HEK293 (cell line): ENCODE results near the gene DISC1.

ENCODE experiments used
- SP2 ChIP-seq: fragments of 450-650 bp; formaldehyde crosslinking; IDR thresholded peaks from 2 replicates; pipeline ENCODE4 v1.5.1; 2016; ENCODE audit warnings: missing biosample characterization, missing genetic modification characterization
- YY1 ChIP-seq: fragments of 450-650 bp; formaldehyde crosslinking; IDR thresholded peaks from 2 replicates; pipeline ENCODE4 v1.5.1; 2018; ENCODE audit warnings: missing biosample characterization, missing genetic modification characterization
- ZBTB1 ChIP-seq: fragments of 450-650 bp; formaldehyde crosslinking; IDR thresholded peaks from 2 replicates; pipeline ENCODE4 v1.5.1; 2016; ENCODE audit warnings: missing biosample characterization, missing genetic modification characterization
- ZBTB7A ChIP-seq: fragments of 450-650 bp; formaldehyde crosslinking; IDR thresholded peaks from 2 replicates; pipeline ENCODE4 v1.5.1; 2016; ENCODE audit warnings: low read depth, missing biosample characterization, missing genetic modification characterization
- ZNF175 ChIP-seq: fragments of 450-650 bp; formaldehyde crosslinking; IDR thresholded peaks from 2 replicates; pipeline ENCODE4 v1.5.1; 2016; ENCODE audit warnings: missing biosample characterization, missing genetic modification characterization
- ZNF302 ChIP-seq: fragments of 450-650 bp; formaldehyde crosslinking; IDR thresholded peaks from 2 replicates; pipeline ENCODE4 v1.5.1; 2016; ENCODE audit warnings: missing biosample characterization, missing genetic modification characterization, low read depth
- ZNF510 ChIP-seq: fragments of 450-650 bp; formaldehyde crosslinking; IDR thresholded peaks from 2 replicates; pipeline ENCODE4 v1.5.1; 2018; ENCODE audit warnings: mild to moderate bottlenecking, missing genetic modification characterization, missing biosample characterization; ENCODE audit not compliant: insufficient replicate concordance
- ZNF670 ChIP-seq: fragments of 450-650 bp; formaldehyde crosslinking; IDR thresholded peaks from 2 replicates; pipeline ENCODE4 v1.5.1; 2016; ENCODE audit warnings: missing biosample characterization, missing genetic modification characterization, low read depth
- ZNF791 ChIP-seq: fragments of 450-650 bp; formaldehyde crosslinking; IDR thresholded peaks from 2 replicates; pipeline ENCODE4 v1.5.1; 2016; ENCODE audit warnings: missing biosample characterization, missing genetic modification characterization
- TF ChIP-seq, protein P1 (sequence below): fragments of 450-650 bp; formaldehyde crosslinking; IDR thresholded peaks from 2 replicates; pipeline ENCODE4 v1.5.1; 2017; ENCODE audit warnings: missing biosample characterization, missing genetic modification characterization
- TF ChIP-seq, protein P2 (sequence below): fragments of 450-650 bp; formaldehyde crosslinking; IDR thresholded peaks from 2 replicates; pipeline ENCODE4 v1.5.1; 2016; ENCODE audit warnings: missing biosample characterization, missing genetic modification characterization
- TF ChIP-seq, protein P3 (sequence below): fragments of 450-650 bp; formaldehyde crosslinking; IDR thresholded peaks from 2 replicates; pipeline ENCODE4 v1.5.1; 2016; ENCODE audit warnings: missing biosample characterization, missing genetic modification characterization

DNA sequence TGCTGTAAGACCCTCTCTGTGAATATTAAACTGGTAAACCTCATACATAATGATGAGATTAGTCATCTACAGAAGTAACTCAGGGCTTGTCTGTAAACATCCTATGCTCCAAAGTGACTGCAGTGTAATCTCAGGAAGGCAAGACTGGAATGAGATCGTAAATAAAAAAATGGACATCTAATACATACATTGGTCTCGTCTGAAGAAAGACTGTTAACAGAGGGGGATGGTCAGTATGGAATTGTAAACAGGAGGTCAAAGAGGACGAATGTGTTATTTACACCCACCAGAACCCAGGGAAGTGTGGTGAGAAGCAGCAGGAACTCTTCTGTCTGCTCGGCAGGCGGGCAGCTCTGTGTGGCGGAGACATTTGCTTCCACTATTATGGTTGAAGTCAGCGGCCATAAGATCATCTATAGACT, 51.4 kb downstream of the DISC1 start:
- TF ChIP-seq ZNF791 (tag by site-specific recombination): no peak
- TF ChIP-seq ZNF510 (tag by site-specific recombination): no peak
- TF ChIP-seq ZBTB1 (tag by site-specific recombination): no peak
- TF ChIP-seq, protein P1, sequence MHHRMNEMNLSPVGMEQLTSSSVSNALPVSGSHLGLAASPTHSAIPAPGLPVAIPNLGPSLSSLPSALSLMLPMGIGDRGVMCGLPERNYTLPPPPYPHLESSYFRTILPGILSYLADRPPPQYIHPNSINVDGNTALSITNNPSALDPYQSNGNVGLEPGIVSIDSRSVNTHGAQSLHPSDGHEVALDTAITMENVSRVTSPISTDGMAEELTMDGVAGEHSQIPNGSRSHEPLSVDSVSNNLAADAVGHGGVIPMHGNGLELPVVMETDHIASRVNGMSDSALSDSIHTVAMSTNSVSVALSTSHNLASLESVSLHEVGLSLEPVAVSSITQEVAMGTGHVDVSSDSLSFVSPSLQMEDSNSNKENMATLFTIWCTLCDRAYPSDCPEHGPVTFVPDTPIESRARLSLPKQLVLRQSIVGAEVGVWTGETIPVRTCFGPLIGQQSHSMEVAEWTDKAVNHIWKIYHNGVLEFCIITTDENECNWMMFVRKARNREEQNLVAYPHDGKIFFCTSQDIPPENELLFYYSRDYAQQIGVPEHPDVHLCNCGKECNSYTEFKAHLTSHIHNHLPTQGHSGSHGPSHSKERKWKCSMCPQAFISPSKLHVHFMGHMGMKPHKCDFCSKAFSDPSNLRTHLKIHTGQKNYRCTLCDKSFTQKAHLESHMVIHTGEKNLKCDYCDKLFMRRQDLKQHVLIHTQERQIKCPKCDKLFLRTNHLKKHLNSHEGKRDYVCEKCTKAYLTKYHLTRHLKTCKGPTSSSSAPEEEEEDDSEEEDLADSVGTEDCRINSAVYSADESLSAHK (tag by site-specific recombination): no peak
- TF ChIP-seq, protein P2, sequence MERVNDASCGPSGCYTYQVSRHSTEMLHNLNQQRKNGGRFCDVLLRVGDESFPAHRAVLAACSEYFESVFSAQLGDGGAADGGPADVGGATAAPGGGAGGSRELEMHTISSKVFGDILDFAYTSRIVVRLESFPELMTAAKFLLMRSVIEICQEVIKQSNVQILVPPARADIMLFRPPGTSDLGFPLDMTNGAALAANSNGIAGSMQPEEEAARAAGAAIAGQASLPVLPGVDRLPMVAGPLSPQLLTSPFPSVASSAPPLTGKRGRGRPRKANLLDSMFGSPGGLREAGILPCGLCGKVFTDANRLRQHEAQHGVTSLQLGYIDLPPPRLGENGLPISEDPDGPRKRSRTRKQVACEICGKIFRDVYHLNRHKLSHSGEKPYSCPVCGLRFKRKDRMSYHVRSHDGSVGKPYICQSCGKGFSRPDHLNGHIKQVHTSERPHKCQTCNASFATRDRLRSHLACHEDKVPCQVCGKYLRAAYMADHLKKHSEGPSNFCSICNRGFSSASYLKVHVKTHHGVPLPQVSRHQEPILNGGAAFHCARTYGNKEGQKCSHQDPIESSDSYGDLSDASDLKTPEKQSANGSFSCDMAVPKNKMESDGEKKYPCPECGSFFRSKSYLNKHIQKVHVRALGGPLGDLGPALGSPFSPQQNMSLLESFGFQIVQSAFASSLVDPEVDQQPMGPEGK (tag by site-specific recombination): no peak
- no peak for TF ChIP-seq YY1 (tag by site-specific recombination)
- no peak for TF ChIP-seq ZBTB7A
- no peak for TF ChIP-seq ZNF670 (tag by site-specific recombination)
- TF ChIP-seq, protein P3, sequence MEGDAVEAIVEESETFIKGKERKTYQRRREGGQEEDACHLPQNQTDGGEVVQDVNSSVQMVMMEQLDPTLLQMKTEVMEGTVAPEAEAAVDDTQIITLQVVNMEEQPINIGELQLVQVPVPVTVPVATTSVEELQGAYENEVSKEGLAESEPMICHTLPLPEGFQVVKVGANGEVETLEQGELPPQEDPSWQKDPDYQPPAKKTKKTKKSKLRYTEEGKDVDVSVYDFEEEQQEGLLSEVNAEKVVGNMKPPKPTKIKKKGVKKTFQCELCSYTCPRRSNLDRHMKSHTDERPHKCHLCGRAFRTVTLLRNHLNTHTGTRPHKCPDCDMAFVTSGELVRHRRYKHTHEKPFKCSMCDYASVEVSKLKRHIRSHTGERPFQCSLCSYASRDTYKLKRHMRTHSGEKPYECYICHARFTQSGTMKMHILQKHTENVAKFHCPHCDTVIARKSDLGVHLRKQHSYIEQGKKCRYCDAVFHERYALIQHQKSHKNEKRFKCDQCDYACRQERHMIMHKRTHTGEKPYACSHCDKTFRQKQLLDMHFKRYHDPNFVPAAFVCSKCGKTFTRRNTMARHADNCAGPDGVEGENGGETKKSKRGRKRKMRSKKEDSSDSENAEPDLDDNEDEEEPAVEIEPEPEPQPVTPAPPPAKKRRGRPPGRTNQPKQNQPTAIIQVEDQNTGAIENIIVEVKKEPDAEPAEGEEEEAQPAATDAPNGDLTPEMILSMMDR (tag by site-specific recombination): no peak
- no peak for TF ChIP-seq ZNF175 (tag by site-specific recombination)
- TF ChIP-seq SP2 (tag by site-specific recombination): no peak
- TF ChIP-seq ZNF302 (tag by site-specific recombination): no peak
